ENCODE results near the gene SNUPN. TPM values are rescaled to one million over a fixed set of nuclear protein-coding genes. Genes with fewer than 3 reads are reported as not detected.

SNUPN gene
- total RNA-seq, 4 donors from 2014 or later = 8.7 to 19.1 (median 13.5) TPM

DNA sequence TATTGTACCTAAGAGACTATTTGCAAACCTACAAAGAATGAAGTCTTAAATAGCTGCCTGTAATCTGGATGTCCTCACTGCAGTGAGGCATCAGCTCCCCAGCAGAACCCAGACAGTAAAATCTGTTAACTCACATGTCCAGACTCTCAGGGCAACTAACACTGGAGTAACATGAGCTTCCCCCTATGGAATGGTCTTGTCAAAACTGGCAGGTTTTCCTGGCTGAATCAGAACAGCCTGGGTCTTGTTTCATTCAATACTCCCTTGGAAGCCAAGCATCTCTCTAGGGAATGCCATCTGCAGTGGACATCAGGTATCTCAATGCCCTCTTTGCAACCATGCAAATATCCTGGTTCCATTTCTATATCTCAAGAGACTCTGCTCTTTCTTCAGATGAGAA is 70.8 kb downstream of the SNUPN start:
- Histone ChIP-seq H3K36me3 (no peaks in the 10 kb centered on the region), H3K9me3 (no peaks in the 10 kb centered on the region), H3K4me3 (no peak overlapping the region), H3K4me1 (no peaks in the 10 kb centered on the region), H3K27me3 (no peaks in the 10 kb centered on the region), H3K27ac (no peak overlapping the region)
- DNase-seq = no peak
- TF ChIP-seq, protein P1, sequence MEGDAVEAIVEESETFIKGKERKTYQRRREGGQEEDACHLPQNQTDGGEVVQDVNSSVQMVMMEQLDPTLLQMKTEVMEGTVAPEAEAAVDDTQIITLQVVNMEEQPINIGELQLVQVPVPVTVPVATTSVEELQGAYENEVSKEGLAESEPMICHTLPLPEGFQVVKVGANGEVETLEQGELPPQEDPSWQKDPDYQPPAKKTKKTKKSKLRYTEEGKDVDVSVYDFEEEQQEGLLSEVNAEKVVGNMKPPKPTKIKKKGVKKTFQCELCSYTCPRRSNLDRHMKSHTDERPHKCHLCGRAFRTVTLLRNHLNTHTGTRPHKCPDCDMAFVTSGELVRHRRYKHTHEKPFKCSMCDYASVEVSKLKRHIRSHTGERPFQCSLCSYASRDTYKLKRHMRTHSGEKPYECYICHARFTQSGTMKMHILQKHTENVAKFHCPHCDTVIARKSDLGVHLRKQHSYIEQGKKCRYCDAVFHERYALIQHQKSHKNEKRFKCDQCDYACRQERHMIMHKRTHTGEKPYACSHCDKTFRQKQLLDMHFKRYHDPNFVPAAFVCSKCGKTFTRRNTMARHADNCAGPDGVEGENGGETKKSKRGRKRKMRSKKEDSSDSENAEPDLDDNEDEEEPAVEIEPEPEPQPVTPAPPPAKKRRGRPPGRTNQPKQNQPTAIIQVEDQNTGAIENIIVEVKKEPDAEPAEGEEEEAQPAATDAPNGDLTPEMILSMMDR (IDR thresholded peaks at IDR 0.05) = no peak
- no peak for TF ChIP-seq POLR2A (IDR thresholded peaks at IDR 0.05)
- intact Hi-C loops (cut with DNase I) = no loop called here

DNA sequence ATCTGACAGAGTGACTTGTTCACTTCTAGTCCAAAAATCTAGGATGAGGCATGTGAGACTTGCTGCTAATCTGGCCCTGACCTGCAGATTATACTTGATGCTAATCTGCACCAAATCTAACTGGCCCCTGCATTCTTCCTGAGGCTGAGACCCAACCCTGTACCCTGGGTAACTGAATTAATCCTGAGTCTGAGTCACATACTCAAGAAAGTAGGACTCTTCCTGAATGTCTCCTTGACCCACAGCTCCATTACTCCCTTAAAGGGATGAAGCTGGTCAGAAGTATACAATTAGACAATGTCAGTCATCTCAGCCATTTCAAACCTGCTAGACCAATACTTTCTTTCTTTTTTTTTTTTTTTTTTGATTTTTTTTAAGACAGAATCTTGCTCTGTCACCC is 71.9 kb downstream of the SNUPN start:
- TF ChIP-seq POLR2A (IDR thresholded peaks at IDR 0.05) = no peak
- TF ChIP-seq, protein P1 (IDR thresholded peaks at IDR 0.05) = no peak
- no peaks in the 10 kb centered on the region for H3K27me3 ChIP-seq
- no peaks in the 10 kb centered on the region for H3K36me3 ChIP-seq
- no peak for DNase-seq
- H3K9me3 ChIP-seq = no peaks in the 10 kb centered on the region
- intact Hi-C loops (cut with DNase I) = no loop called here
- H3K27ac ChIP-seq = no peak overlapping the region
- no peaks in the 10 kb centered on the region for H3K4me1 ChIP-seq
- no peak overlapping the region for H3K4me3 ChIP-seq

DNA sequence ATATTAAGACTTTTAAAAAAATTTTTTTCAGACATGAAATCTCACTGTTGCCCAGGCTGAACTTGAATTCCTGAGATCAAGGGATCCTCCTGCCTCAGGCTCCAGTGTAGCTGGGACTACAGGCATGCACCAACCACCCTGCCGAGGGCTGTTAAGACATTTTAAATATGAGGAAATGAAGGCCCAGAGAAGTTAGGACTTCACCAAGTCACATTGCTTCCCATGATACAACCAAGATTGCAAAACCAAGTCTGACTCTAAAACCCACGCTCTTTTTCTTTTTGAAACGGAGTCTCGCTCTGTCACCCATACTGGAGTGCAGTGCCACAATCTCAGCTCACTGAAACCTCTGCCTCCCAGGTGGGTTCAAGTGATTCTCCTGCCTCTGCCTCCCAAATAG is 74.4 kb downstream of the SNUPN start:
- Histone ChIP-seq H3K4me1 (peaks cover 0 to 9% (median 0%) of the 10 kb centered on the region in 3 donors), H3K27ac (no peak overlapping the region), H3K36me3 (no peaks in the 10 kb centered on the region), H3K27me3 (no peaks in the 10 kb centered on the region), H3K9me3 (no peaks in the 10 kb centered on the region), H3K4me3 (no peak overlapping the region)
- DNase-seq = no peak
- no peak for TF ChIP-seq POLR2A (IDR thresholded peaks at IDR 0.05)
- TF ChIP-seq, protein P1 (IDR thresholded peaks at IDR 0.05) = no peak
- intact Hi-C loops (cut with DNase I) = no loop called here
- 84 to 88% methylated on average over 4 of the region's 4 CpGs for WGBS, 2 donors

Other genes with a start within 250 kb of the SNUPN start
- 10 to 100 TPM; 22.3 to 49.8 (median 26.0) TPM for gene SIN3A, start 174.0 kb downstream of the SNUPN start, total RNA-seq
- 10 to 100 TPM in 1 of 4 donors, 1 to 10 TPM in 3; 4.9 to 13.5 (median 8.5) TPM for gene PTPN9, start 46.4 kb downstream of the SNUPN start, total RNA-seq
- 100 to 1,000 TPM; 129 to 173 (median 140) TPM for gene IMP3, start 14.5 kb upstream of the SNUPN start, total RNA-seq
- 10 to 100 TPM; 20.3 to 36.4 (median 25.9) TPM for gene SNX33, start 22.2 kb upstream of the SNUPN start, total RNA-seq
- 10 to 100 TPM in 1 of 4 donors, 1 to 10 TPM in 3; 2.9 to 13.4 (median 4.2) TPM for gene CSPG4, start 87.1 kb upstream of the SNUPN start, total RNA-seq
- gene UBE2Q2, start 217.7 kb upstream of the SNUPN start, total RNA-seq = 10 to 100 TPM in 3 of 4 donors, 1 to 10 TPM in 1; 9.1 to 40.2 (median 25.6) TPM